AG09309 (cell line): ENCODE results near the gene SLC36A4.

Experiments
- DNase-seq: peaks from one replicate; pipeline ENCODE4 v3.0.0-alpha.2; 2010; ENCODE audit warnings: low read depth
- H3K4me3 ChIP-seq: 2 replicates; pipeline ENCODE4 v1.5.1; 2011; ENCODE audit warnings: mild to moderate bottlenecking, low read depth, low read length, moderate library complexity; ENCODE audit not compliant: control insufficient read depth
- TF ChIP-seq, protein P1 (sequence below): IDR thresholded peaks from 2 replicates; pipeline ENCODE4 v1.5.1; 2011; ENCODE audit warnings: mild to moderate bottlenecking, low read depth, low read length, inconsistent platforms; ENCODE audit not compliant: insufficient read depth, control insufficient read depth; ENCODE audit errors: missing control alignments

Gene SLC36A4

DNA sequence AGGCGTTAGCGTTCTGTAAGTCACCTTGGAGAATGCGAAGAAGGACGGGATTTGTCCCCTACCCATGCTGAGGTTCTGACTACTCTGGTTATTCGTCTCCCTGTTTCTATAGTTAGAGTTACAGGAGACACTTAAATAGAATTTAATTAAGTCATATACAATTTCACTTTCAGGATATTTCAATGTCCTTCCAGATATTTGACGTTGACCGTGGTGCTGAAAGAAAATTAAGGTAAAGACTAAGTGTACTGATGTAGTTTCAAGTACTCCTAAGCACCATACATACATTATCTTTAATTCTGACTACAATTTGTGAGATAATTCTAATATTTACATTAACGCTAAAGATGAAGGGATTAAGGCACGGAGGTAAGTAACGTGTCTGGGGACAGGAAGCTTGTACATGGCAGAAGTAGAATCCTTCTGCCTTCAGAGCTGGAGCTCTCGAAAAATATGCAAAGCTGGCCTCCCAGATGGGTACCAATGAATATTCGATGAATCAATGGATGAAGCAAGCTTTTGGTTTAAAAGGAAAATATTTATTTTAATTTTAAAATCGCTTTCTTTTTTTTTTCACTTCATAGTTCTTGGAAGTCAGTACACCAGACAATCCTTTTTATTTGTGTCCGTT is 539 bp upstream of the SLC36A4 start:
- DNase-seq: no peak
- H3K4me3 ChIP-seq: peak overlapping the region; percentile 84

DNA sequence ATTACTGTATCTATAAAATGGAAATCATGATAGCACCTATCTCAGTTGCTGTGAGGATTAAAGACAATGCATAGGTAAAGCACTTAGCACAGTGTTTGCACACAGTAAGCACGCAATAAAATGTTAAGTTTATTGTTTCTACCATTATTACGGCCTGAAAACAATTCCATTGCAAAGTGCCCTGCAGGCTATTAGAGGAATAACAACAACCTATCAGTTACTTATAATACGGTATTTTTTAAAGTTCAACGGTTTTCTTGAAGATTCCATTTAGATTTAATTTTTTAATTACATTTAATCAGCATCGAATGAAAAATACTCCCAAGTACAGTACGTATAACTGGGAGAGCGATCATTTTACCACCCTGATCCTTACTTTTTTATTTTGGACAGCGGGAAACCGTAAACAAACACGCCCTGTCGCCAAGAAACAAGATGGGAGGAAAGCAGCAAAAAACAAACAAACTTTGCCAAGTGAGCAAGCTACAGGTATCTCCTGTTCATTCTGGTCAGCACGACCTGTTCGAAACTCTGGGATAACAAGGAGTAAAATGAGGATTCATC is 893 bp downstream of the SLC36A4 start:
- DNase-seq: no peak
- peak overlapping the region; percentile 84 for H3K4me3 ChIP-seq
- TF ChIP-seq, protein P1, sequence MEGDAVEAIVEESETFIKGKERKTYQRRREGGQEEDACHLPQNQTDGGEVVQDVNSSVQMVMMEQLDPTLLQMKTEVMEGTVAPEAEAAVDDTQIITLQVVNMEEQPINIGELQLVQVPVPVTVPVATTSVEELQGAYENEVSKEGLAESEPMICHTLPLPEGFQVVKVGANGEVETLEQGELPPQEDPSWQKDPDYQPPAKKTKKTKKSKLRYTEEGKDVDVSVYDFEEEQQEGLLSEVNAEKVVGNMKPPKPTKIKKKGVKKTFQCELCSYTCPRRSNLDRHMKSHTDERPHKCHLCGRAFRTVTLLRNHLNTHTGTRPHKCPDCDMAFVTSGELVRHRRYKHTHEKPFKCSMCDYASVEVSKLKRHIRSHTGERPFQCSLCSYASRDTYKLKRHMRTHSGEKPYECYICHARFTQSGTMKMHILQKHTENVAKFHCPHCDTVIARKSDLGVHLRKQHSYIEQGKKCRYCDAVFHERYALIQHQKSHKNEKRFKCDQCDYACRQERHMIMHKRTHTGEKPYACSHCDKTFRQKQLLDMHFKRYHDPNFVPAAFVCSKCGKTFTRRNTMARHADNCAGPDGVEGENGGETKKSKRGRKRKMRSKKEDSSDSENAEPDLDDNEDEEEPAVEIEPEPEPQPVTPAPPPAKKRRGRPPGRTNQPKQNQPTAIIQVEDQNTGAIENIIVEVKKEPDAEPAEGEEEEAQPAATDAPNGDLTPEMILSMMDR: peak; percentile 33

More for the DNA sequence above, 539 bp upstream of the SLC36A4 start:
- TF ChIP-seq, protein P1: no peak

DNA sequence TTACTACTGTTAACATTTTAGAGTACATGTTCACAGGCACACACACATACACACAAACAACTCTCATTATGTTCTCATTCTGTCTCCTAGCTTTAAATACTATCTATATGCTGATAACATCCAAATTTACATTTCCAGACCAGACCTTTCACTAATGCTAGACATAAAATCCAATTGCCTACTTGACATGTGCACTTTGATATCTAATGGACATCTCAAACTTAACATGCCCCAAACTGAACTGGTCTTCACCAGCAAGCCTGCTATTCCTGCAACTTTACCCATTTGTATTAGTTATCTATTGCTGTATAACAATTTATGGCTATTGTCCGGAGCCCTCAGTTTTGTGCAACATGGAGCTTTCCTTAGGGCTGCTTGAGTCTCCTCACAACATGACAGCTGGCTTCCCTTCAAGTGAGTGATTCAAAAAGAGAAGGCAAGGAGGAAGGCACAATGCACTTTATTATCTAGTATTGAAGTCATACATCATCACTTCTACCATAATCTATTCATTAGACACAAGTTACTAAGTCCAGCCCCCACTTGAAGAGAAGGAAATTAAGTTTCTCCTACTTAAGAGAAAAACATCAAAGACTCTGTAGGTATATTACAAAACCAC is 3.0 kb downstream of the SLC36A4 start:
- H3K4me3 ChIP-seq: no peak overlapping the region
- no peak for DNase-seq
- TF ChIP-seq, protein P1: no peak

DNA sequence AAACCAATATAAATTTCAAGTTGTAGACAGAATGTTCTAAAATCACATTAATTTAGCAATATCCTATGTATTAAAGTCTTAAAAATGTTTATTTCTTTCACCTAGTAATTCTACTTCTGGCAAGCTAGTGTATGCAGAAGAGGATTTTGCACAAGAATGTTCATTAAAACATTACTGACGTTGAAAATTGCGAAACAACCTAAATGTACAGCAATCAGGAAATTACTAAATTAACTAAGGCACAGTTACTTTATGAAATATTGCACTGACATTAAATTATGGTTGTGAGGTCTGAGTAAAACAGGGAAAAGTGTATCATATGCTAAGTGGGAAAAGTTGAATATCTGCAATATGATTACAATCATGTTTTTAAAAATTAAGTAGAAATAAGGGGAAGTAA is 4.1 kb downstream of the SLC36A4 start:
- no peak for DNase-seq
- H3K4me3 ChIP-seq: no peak overlapping the region
- TF ChIP-seq, protein P1: no peak

DNA sequence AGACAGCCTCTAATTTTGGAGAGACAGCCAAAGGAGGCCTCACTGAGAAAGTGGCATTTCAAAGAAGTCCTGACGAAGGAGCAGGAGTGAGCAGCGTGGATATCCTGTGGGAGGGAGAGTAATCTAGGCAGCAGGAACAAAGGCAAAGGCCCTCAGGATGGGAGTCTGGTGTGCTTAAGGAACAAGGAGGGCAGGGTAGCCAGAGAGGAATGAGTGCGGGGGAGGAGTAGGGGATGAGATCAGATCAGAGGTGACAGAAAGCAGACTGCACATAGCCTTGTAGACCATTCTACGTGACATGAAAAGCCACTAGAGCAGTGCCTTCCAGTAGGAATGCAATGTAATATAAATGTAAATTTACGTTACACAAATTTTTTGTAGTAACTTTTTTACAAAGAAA is 5.6 kb downstream of the SLC36A4 start:
- TF ChIP-seq, protein P1: no peak
- no peak for DNase-seq
- no peak overlapping the region for H3K4me3 ChIP-seq

DNA sequence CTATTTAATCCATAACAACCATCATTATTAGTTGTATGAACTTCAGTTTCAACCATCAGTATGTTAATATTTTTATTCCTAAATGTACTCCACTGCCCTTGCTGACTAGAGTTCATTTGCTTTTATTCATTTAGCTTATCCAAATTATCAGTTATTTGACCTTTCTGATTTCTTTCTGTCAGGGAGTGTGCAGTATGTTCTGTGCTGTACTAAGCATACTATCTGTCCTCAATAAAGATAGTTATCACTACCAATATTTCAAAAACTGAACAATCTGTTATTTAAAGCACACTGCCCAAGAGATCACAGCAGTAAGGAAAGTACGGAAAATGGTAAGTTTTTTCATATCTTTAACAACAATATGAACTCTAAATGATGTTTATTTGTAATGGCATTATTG is 8.3 kb downstream of the SLC36A4 start:
- no peak for DNase-seq
- TF ChIP-seq, protein P1: no peak
- no peak overlapping the region for H3K4me3 ChIP-seq

DNA sequence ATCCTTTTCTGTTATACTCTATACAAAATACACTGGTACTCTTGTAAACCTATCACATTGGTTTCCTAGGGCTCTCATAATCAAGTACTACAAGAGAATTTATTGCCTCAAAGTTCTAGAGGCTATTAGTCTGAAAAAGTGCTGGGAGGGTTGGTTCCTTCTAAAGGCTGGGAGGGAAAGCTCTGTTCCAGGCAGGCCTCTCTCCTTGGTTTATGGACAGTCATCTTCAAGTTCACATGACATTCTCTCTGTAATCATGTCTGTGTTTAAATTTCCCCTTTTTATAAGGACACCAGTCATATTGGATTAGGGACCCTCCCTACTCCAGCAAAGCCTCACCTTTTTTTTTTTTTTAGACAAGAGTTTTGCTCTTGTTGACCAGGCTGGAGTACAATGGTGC is 9.1 kb downstream of the SLC36A4 start:
- DNase-seq: no peak
- H3K4me3 ChIP-seq: no peak overlapping the region
- TF ChIP-seq, protein P1: no peak
